ENCODE data around the gene GLDC. TPM values are rescaled to one million over a fixed set of nuclear protein-coding genes. Genes with fewer than 3 reads are reported as not detected.

GLDC gene
- total and polyA plus RNA-seq, 4 donors, result 26.7 to 102 (median 59.3) TPM

DNA sequence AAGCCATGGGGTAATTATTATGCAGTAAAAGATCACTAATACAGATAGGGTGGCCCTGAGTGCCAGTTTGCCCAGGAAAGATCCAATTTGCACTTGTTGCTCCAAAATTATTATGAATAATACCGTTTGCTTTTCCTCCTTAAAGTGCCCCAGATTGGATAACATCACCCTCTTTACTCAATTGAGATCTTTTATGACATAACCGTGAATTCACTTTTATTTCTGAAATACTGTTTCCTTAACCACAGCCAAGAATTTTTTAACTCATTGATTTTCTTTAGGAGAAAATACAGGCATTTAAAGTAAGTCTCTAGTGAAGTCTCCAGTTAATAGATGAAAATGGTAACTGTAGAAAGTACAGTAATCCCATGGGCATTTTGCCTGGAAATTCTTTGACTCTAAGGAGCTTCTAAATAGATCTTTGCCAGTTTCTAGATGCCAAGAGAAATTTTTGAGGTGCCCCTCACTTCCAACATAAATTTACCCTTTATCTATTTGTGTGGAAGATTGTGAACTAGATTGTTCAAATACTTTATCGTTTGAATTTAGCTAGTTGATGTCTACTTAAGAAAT lies 133.4 kb downstream of the GLDC start:
- Histone ChIP-seq H3K4me1 (ENCODE audit: control insufficient read depth in 4 of 4, insufficient read depth in 4 of 4, low read length in 3 of 4) (no peaks in the 10 kb centered on the region), H3K4me3 (ENCODE audit: low read depth in 1 of 3, low read length in 3 of 3) (no peak overlapping the region), H3K27ac (ENCODE audit: low read depth in 1 of 2, low read length in 2 of 2) (no peak overlapping the region), H3K9ac (ENCODE audit: low read depth in 1 of 2, low read length in 2 of 2) (no peak overlapping the region), H3K9me3 (ENCODE audit: control insufficient read depth in 4 of 4, low read length in 3 of 4) (no peaks in the 10 kb centered on the region), H3K36me3 (ENCODE audit: control insufficient read depth in 4 of 4, insufficient read depth in 3 of 4, low read depth in 1 of 4, low read length in 3 of 4) (peaks cover 0 to 3% (median 2%) of the 10 kb centered on the region in 4 donors), H3K27me3 (ENCODE audit: control insufficient read depth in 4 of 4, insufficient read depth in 4 of 4, low read length in 3 of 4) (no peaks in the 10 kb centered on the region)
- no peak for DNase-seq (ENCODE audit: low spot score)
- TF ChIP-seq, protein P1, sequence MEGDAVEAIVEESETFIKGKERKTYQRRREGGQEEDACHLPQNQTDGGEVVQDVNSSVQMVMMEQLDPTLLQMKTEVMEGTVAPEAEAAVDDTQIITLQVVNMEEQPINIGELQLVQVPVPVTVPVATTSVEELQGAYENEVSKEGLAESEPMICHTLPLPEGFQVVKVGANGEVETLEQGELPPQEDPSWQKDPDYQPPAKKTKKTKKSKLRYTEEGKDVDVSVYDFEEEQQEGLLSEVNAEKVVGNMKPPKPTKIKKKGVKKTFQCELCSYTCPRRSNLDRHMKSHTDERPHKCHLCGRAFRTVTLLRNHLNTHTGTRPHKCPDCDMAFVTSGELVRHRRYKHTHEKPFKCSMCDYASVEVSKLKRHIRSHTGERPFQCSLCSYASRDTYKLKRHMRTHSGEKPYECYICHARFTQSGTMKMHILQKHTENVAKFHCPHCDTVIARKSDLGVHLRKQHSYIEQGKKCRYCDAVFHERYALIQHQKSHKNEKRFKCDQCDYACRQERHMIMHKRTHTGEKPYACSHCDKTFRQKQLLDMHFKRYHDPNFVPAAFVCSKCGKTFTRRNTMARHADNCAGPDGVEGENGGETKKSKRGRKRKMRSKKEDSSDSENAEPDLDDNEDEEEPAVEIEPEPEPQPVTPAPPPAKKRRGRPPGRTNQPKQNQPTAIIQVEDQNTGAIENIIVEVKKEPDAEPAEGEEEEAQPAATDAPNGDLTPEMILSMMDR (IDR thresholded peaks at IDR 0.05; ENCODE audit: low read depth, low read length, missing input control), result no peak
- TF ChIP-seq JUND (IDR thresholded peaks at IDR 0.05) (no peak), YY1 (IDR thresholded peaks at IDR 0.05) (no peak), RXRA (IDR thresholded peaks at IDR 0.05) (no peak), GABPA (IDR thresholded peaks at IDR 0.05 in 1 of 2, conservative IDR thresholded peaks at IDR 0.05 in 1 of 2) (no peak), HNF4G (IDR thresholded peaks at IDR 0.05) (no peak), TAF1 (conservative IDR thresholded peaks at IDR 0.05) (no peak), SP1 (IDR thresholded peaks at IDR 0.05) (no peak), HNF4A (conservative IDR thresholded peaks at IDR 0.05) (no peak), EGR1 (IDR thresholded peaks at IDR 0.05; ENCODE audit: low read depth in 2 of 2) (no peak), NR2F2 (IDR thresholded peaks at IDR 0.05) (no peak), RAD21 (IDR thresholded peaks at IDR 0.05) (no peak), FOXA2 (IDR thresholded peaks at IDR 0.05) (no peak), FOXA1 (IDR thresholded peaks at IDR 0.05) (no peak)
- TF ChIP-seq, protein P2, sequence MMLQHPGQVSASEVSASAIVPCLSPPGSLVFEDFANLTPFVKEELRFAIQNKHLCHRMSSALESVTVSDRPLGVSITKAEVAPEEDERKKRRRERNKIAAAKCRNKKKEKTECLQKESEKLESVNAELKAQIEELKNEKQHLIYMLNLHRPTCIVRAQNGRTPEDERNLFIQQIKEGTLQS (IDR thresholded peaks at IDR 0.05), result no peak
- TF ChIP-seq, protein P3, sequence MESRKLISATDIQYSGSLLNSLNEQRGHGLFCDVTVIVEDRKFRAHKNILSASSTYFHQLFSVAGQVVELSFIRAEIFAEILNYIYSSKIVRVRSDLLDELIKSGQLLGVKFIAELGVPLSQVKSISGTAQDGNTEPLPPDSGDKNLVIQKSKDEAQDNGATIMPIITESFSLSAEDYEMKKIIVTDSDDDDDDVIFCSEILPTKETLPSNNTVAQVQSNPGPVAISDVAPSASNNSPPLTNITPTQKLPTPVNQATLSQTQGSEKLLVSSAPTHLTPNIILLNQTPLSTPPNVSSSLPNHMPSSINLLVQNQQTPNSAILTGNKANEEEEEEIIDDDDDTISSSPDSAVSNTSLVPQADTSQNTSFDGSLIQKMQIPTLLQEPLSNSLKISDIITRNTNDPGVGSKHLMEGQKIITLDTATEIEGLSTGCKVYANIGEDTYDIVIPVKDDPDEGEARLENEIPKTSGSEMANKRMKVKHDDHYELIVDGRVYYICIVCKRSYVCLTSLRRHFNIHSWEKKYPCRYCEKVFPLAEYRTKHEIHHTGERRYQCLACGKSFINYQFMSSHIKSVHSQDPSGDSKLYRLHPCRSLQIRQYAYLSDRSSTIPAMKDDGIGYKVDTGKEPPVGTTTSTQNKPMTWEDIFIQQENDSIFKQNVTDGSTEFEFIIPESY (IDR thresholded peaks at IDR 0.05), result no peak
- TF ChIP-seq, protein P4, sequence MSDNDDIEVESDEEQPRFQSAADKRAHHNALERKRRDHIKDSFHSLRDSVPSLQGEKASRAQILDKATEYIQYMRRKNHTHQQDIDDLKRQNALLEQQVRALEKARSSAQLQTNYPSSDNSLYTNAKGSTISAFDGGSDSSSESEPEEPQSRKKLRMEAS (IDR thresholded peaks at IDR 0.05), result no peak
- TF ChIP-seq, protein P5, sequence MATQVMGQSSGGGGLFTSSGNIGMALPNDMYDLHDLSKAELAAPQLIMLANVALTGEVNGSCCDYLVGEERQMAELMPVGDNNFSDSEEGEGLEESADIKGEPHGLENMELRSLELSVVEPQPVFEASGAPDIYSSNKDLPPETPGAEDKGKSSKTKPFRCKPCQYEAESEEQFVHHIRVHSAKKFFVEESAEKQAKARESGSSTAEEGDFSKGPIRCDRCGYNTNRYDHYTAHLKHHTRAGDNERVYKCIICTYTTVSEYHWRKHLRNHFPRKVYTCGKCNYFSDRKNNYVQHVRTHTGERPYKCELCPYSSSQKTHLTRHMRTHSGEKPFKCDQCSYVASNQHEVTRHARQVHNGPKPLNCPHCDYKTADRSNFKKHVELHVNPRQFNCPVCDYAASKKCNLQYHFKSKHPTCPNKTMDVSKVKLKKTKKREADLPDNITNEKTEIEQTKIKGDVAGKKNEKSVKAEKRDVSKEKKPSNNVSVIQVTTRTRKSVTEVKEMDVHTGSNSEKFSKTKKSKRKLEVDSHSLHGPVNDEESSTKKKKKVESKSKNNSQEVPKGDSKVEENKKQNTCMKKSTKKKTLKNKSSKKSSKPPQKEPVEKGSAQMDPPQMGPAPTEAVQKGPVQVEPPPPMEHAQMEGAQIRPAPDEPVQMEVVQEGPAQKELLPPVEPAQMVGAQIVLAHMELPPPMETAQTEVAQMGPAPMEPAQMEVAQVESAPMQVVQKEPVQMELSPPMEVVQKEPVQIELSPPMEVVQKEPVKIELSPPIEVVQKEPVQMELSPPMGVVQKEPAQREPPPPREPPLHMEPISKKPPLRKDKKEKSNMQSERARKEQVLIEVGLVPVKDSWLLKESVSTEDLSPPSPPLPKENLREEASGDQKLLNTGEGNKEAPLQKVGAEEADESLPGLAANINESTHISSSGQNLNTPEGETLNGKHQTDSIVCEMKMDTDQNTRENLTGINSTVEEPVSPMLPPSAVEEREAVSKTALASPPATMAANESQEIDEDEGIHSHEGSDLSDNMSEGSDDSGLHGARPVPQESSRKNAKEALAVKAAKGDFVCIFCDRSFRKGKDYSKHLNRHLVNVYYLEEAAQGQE (IDR thresholded peaks at IDR 0.05), result no peak
- WGBS, result 89% methylated on average over 3 of the region's 3 CpGs

All from liver (tissue), 9 donors.